KG1 (cell line): ENCODE data around the gene CNIH4.
"Not testable (repeated sequence)": the region's sequence is repeated elsewhere in the genome, so short reads cannot be mapped to it uniquely, and the experiment has no call there.

Source experiments
- DNase-seq: peaks from one replicate; lab custom pipeline; 2025; lab: John Stamatoyannopoulos, UW

Gene CNIH4

DNA sequence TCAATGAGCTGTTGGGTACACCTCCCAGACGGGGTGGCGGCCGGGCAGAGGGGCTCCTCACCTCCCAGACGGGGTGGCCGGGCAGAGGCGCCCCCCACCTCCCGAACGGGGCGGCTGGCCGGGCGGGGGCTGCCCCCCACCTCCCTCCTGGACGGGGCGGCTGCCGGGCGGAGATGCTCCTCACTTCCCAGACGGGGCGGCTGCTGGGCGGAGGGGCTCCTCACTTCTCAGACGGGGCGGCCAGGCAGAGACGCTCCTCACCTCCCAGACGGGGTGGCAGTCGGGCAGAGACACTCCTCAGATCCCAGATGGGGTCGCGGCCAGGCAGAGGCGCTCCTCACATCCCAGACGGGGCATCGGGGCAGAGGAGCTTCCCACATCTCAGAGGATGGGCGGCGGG is 7.0 kb upstream of the CNIH4 start:
- not testable (repeated sequence) for DNase-seq

GRCh38 chr1:224352436-224353085 is 4.1 kb upstream of the CNIH4 start:
- DNase-seq = not testable (repeated sequence)

GRCh38 chr1:224353975-224354925 is 2.4 kb upstream of the CNIH4 start:
- DNase-seq = no peak

DNA sequence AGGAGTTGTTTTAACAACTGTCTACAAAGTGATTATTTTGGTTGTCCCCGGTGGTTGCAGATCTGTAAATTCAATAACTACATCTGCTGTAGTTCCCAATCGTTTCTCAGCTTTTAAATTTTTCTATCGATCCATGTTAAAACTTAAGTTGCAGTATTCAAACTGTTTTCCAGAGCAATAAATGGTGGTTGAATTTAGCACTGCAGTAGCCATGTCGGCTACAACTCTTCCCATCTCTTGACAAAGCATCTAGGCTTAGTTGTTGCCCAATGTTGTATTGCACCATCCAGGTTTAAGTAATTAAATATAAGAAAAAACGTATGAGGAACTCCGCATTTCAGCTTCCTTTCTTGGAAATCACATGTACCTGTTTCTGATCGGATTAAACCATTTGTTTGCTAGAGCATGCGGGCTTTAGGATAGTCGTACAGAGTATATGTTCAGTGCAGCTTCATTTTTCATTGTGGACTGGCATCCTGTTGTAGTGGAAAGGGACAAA is 996 bp downstream of the CNIH4 start:
- DNase-seq = peak; percentile 36

DNA sequence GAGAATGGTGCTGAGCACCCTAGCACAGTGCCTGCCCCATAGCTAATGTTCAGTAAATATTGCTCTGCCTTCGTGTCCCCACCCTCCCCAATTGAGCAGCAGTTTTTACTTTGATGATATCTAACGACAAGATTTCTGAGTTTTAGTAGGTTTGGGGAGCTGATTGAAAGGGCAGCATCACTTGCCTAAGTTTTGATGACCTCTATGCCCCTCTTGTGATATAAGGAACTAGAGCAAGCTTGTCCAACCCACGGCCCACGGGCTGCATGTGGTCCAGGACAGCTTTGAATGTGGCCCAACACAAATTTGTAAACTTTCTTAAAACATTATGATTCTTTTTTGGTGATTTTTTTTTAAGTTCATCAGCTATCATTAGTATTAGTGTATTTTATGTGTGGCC is 1.6 kb downstream of the CNIH4 start:
- no peak for DNase-seq

DNA sequence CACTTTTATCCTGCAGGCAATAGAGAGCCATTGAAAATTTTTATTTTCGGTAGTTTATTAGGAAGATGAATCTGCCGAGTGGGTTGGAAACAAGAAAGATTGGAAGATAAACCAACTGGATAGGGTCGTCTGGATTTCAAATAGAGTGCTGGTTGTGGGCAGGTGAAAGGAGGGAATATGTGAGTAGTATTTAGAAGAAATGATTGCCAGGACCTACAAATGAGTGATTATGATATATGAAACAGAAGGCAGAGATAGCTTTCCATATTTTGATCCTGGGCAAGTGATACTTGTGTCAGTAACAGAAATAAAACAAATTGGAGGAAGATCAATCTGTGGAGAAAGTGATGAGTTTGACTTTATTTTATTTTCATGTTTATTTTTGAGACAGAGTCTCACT is 2.5 kb downstream of the CNIH4 start:
- no peak for DNase-seq

GRCh38 chr1:224368409-224368808 is 11.7 kb downstream of the CNIH4 start:
- no peak for DNase-seq

- no peak for DNase-seq
Measured at GRCh38 chr1:224373008-224373590, 16.4 kb downstream of the CNIH4 start.

DNA sequence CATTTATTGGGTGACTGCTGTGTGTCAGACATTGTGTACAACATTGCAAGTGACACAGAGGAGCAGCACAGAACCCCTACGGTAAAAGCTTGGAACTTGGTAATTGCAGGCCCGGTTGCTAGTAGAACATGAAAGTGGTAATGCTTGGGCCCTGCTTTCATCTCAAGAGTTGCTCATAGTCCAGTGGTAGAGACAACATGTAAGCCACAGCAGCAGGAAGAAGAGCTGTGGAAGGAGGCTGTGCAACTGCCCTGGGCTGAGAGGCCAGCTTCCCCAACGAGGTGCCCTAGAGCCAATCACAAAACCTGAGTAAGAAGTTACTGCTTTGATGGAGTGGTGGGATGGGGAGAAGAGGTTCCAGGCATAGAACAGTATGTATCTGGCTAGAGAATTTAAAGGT is 18.4 kb downstream of the CNIH4 start:
- no peak for DNase-seq

- no peak for DNase-seq
Measured at GRCh38 chr1:224377676-224378006, 21.0 kb downstream of the CNIH4 start.

GRCh38 chr1:224378855-224379631 is 22.4 kb downstream of the CNIH4 start:
- no peak for DNase-seq

- peak; percentile 64 for DNase-seq
Measured at GRCh38 chr1:224380003-224380402, 23.3 kb downstream of the CNIH4 start.

DNA sequence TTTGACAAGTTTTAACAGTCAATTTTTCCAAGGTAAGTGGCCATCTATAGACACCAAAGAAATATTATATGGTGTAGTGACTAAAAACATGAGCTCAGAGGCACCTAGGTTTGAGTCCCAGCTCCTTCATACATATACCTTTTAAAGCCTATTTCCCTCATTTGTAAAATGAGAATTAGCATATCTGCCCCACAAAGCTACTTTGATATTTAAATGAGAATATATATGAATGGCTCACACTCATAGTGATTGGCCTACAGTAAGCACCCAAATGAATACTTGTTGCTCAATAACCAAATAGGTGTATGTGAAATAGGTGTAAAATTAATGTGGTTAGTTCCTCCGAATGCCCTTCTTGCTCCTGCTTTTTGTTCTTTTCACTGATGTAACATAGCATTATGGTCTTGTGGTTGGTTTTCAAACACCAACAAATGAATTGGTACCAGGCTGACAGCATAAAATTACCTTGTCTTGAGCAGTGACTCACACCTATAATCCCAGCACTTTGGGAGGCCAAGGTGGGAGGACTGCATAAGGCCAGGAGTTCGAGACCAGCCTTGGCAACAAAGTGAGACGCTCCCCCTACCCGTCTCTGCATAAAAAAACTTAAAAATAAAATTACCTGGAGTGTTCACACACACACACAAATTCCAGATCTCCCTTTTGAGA is 25.3 kb downstream of the CNIH4 start:
- DNase-seq = no peak

- DNase-seq = no peak
Measured at GRCh38 chr1:224383218-224383617, 26.5 kb downstream of the CNIH4 start.

GRCh38 chr1:224387302-224387912 is 30.7 kb downstream of the CNIH4 start:
- DNase-seq = no peak

DNA sequence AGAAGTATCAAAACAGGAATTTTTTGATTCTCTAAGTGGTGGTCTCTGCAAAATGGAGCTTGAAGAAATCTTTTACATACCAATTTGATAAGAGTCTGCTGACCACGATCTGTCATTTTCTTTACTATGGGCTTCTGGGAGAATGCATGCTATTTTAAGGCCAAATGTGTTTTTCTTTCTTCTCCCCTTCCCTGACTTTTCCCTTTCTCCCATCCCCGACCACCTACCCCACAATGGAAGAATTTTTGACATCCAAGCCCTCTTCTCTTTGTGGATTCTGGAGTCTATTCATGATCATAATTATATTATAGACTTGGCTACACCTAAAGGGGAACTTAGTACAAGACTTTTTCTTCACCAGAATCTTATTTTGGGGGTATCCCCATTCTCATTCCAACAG is 31.3 kb downstream of the CNIH4 start:
- DNase-seq = no peak

GRCh38 chr1:224390517-224390916 is 33.8 kb downstream of the CNIH4 start:
- no peak for DNase-seq

GRCh38 chr1:224392411-224393249 is 36.0 kb downstream of the CNIH4 start:
- no peak for DNase-seq

DNA sequence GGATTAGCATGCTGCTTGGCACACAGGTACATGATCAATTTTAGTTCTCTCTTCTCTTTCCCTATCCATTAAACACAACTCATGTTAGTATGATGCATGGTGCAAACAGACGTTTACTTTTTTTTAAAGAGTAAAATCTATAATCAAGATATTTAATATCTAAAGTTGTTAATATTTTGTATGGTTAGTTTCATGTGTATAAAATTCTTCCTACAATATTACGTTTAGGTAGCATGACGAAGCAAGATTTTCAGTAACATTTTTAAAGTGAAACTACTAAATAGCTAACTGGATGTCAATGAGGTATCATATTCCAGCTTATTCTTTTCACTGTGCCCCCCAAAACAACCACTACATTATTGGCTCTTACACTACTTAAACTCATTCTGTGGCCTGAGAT is 36.6 kb downstream of the CNIH4 start:
- DNase-seq = no peak

GRCh38 chr1:224399887-224400286 is 43.2 kb downstream of the CNIH4 start:
- DNase-seq = no peak
